GM12878 (cell line): ENCODE data around the gene ZNF777. TPM values are rescaled to one million over a fixed set of nuclear protein-coding genes. Genes with fewer than 3 reads are reported as not detected.

Experiments
- ATAC-seq: fragments of 200-7000 bp; cut with Tn5 transposase; 3 replicates; pipeline ENCODE4 v1.9.1; 2020; ENCODE audit warnings: mild to moderate bottlenecking, moderate library complexity
- BruUV-seq: library from RNA; stranded (reverse); fragments of 400-500 nt; replicated peaks from 2 replicates; lab custom pipeline; 2021; lab: Mats Ljungman, UMichigan
- CTCF ChIA-PET: fragments of 300-600 bp; sonication (Branson Sonifier 250); formaldehyde crosslinking; extraction: SDS; loops from one replicate; lab custom pipeline; 2021; ENCODE audit warnings: inconsistent platforms; lab: Yijun Ruan, JAX
- POLR2A ChIA-PET: fragments of 350-600 bp; formaldehyde crosslinking; extraction: SDS; loops from one replicate; lab custom pipeline; 2021; ENCODE audit warnings: inconsistent platforms; lab: Charles Lee
- RAD21 ChIA-PET: fragments of 300-600 bp; sonication (Branson Sonifier 250); formaldehyde crosslinking; loops from one replicate; lab custom pipeline; 2023; ENCODE audit warnings: antibody characterized with exemption; ENCODE audit not compliant: unreplicated experiment; lab: Charles Lee
- SMC1A ChIA-PET: fragments of 300-600 bp; sonication (Branson Sonifier 250); formaldehyde crosslinking; loops from one replicate; lab custom pipeline; 2023; ENCODE audit not compliant: unreplicated experiment, uncharacterized antibody; lab: Charles Lee
- DNase-seq: peaks from one replicate; pipeline ENCODE4 v3.0.0-alpha.2; 2011; ENCODE audit warnings: low read depth, low spot score
- FAIRE-seq: peaks from 3 replicates; lab custom pipeline; 2011; peaks lifted over from hg19 to GRCh38; lab: Jason Lieb, UNC
- H2AFZ ChIP-seq: 2 replicates; pipeline ENCODE4 v1.6.0; 2011; ENCODE audit warnings: low read depth, low read length, control low read depth; ENCODE audit not compliant: control insufficient read depth
- H3K27ac ChIP-seq: 2 replicates; pipeline ENCODE4 v1.5.1; 2011; ENCODE audit warnings: control low read depth; ENCODE audit not compliant: control insufficient read depth, insufficient read depth
- H3K27me3 ChIP-seq, 2 experiments: replicated peaks in 1 of 2; 2 replicates each; pipeline versions ENCODE4 v1.6.0 to v1.6.1; 2011; ENCODE audit warnings: low read length in 1 of 2; ENCODE audit not compliant: control insufficient read depth in 2 of 2, insufficient read depth in 2 of 2
- H3K36me3 ChIP-seq, 2 experiments: 2 replicates each; pipeline ENCODE4 v1.5.1; 2011; ENCODE audit warnings: low read length in 1 of 2; ENCODE audit not compliant: control insufficient read depth in 2 of 2, insufficient read depth in 2 of 2
- H3K4me1 ChIP-seq: 2 replicates; pipeline ENCODE4 v1.6.1; 2011; ENCODE audit warnings: mild to moderate bottlenecking, low read length, moderate library complexity, mixed read lengths; ENCODE audit not compliant: control insufficient read depth, insufficient read depth
- H3K4me2 ChIP-seq: 2 replicates; pipeline ENCODE4 v1.6.0; 2011; ENCODE audit warnings: control low read depth; ENCODE audit not compliant: control insufficient read depth, insufficient read depth
- H3K4me3 ChIP-seq: fragments of 200-600 bp; sonication (generic); 2 replicates; pipeline ENCODE4 v1.5.1; 2016
- H3K79me2 ChIP-seq: 2 replicates; pipeline ENCODE4 v1.6.0; 2011; ENCODE audit warnings: low read length; ENCODE audit not compliant: control insufficient read depth, insufficient read depth
- H3K9ac ChIP-seq: 2 replicates; pipeline ENCODE4 v1.8.0; 2011; ENCODE audit warnings: low read length, control low read depth, mixed read lengths; ENCODE audit not compliant: control insufficient read depth, insufficient read depth
- H3K9me3 ChIP-seq: replicated peaks from 3 replicates; pipeline ENCODE4 v1.5.1; 2011; ENCODE audit warnings: mild to moderate bottlenecking, low read length; ENCODE audit not compliant: control insufficient read depth, insufficient read depth
- H4K20me1 ChIP-seq: 2 replicates; pipeline ENCODE4 v1.6.0; 2011; ENCODE audit not compliant: control insufficient read depth, insufficient read depth
- BMI1 ChIP-seq: fragments of 450-650 bp; IDR thresholded peaks from 2 replicates; pipeline ENCODE4 v1.6.1; 2016; ENCODE audit warnings: mild to moderate bottlenecking, moderate library complexity, borderline replicate concordance
- CEBPB ChIP-seq, 2 experiments: fragments of 150-350 bp in 1 of 2; IDR thresholded peaks; 2 replicates each; pipeline ENCODE4 v1.6.1; 2012 to 2014; ENCODE audit warnings: low read depth in 2 of 2, low read length in 2 of 2, borderline replicate concordance in 1 of 2, inconsistent platforms in 1 of 2
- DPF2 ChIP-seq: fragments of 450-650 bp; IDR thresholded peaks from 2 replicates; pipeline ENCODE4 v1.6.1; 2017; ENCODE audit warnings: mild to moderate bottlenecking
- HDAC2 ChIP-seq: fragments of 200-600 bp; sonication (generic); IDR thresholded peaks from 2 replicates; pipeline ENCODE4 v1.6.1; 2017
- KDM1A ChIP-seq: fragments of 200-600 bp; sonication (generic); IDR thresholded peaks from 2 replicates; pipeline ENCODE4 v1.6.1; 2016; ENCODE audit warnings: borderline replicate concordance
- LARP7 ChIP-seq: fragments of 450-650 bp; IDR thresholded peaks from 2 replicates; pipeline ENCODE4 v1.6.1; 2017; ENCODE audit warnings: mild to moderate bottlenecking
- PAX5 ChIP-seq: IDR thresholded peaks from 2 replicates; pipeline ENCODE4 v1.6.1; 2011; ENCODE audit warnings: low read depth, low read length, borderline replicate concordance
- POU2F2 ChIP-seq: IDR thresholded peaks from 3 replicates; pipeline ENCODE4 v1.6.1; 2011; ENCODE audit warnings: low read depth, mild to moderate bottlenecking, low read length, borderline replicate concordance
- SIX5 ChIP-seq: IDR thresholded peaks from 2 replicates; pipeline ENCODE4 v1.6.1; 2011; ENCODE audit warnings: mild to moderate bottlenecking, low read depth, low read length, moderate library complexity; ENCODE audit not compliant: severe bottlenecking
- SMARCA5 ChIP-seq: fragments of 450-650 bp; IDR thresholded peaks from 2 replicates; pipeline ENCODE4 v1.6.1; 2017; ENCODE audit warnings: mild to moderate bottlenecking
- TCF12 ChIP-seq: IDR thresholded peaks from 2 replicates; pipeline ENCODE4 v1.6.1; 2011; ENCODE audit warnings: low read depth, mild to moderate bottlenecking, low read length
- ZNF207 ChIP-seq: fragments of 450-650 bp; IDR thresholded peaks from 2 replicates; pipeline ENCODE4 v1.6.1; 2014; ENCODE audit warnings: antibody characterized with exemption, mild to moderate bottlenecking, borderline replicate concordance
- ZZZ3 ChIP-seq: IDR thresholded peaks from 2 replicates; pipeline ENCODE4 v1.6.1; 2011; ENCODE audit warnings: low read depth; ENCODE audit not compliant: control insufficient read depth, insufficient read length
- WGBS: methylation state at CpG from one replicate; pipeline ENCODE4 v1.1.6; 2016; ENCODE audit warnings: low lambda C conversion rate; ENCODE audit not compliant: insufficient replicate concordance, insufficient coverage; ENCODE audit errors: missing lambda C conversion rate; 5-methylcytosine and 5-hydroxymethylcytosine counted together
- in situ Hi-C: fragments of 300-500 bp; cut with MboI; formaldehyde crosslinking; loops from 9 replicates; pipeline ENCODE4 v1.14.3; 2018; ENCODE audit warnings: mixed read lengths
- intact Hi-C: fragments of 100-400 bp; cut with micrococcal nuclease; formaldehyde crosslinking; loops from one replicate; pipeline ENCODE4 v1.14.2; 2022; ENCODE audit not compliant: unreplicated experiment
- polyA plus RNA-seq, 11 experiments: library from polyadenylated mRNA; depleted of rRNA in 4 of 11; unstranded in 6 of 11; stranded (reverse) in 5 of 11; fragments of >200 nt; fragmentation: Nextera tagmentation in 4 of 11; fragmentation: Illumina TruSeq in 1 of 11; extraction: Ambion mirVana in 4 of 11; extraction: Trizol in 1 of 11; gene quantifications; 1 replicate in 1 of 11; 2 replicates in 10 of 11; pipeline versions ENCODE4 v1.2.1 to v1.2.3, GENCODE V29; 2011 to 2016; ENCODE audit warnings: inconsistent platforms in 2 of 11, missing spikeins in 2 of 11, low read depth in 1 of 11
- total RNA-seq, 4 experiments: library from RNA; depleted of rRNA in 3 of 4; stranded (reverse); fragments of >200 nt in 3 of 4; fragmentation: Illumina TruSeq in 1 of 4; extraction: Trizol in 1 of 4; gene quantifications; 2 replicates each; pipeline versions ENCODE4 v1.2.1 to v1.2.3, GENCODE V29; 2013 to 2021

The ZNF777 gene
- total and polyA plus RNA-seq, 10 of the 15 experiments (the other 5 are each of a cell fraction or from before 2014, with no cell fraction given): 0.03 to 16.0 (median 3.7) TPM

- TF ChIP-seq ZNF207 (no peak), LARP7 (no peak), ZZZ3 (no peak), TCF12 (no peak), CEBPB (IDR thresholded peaks at IDR 0.05; ENCODE audit: borderline replicate concordance in 1 of 2, low read depth in 2 of 2, low read length in 2 of 2) (no peak), BMI1 (no peak), KDM1A (no peak), HDAC2 (no peak)
Observed at GRCh38 chr7:149476791-149477190, 15.9 kb upstream of the ZNF777 start (continued).

DNA sequence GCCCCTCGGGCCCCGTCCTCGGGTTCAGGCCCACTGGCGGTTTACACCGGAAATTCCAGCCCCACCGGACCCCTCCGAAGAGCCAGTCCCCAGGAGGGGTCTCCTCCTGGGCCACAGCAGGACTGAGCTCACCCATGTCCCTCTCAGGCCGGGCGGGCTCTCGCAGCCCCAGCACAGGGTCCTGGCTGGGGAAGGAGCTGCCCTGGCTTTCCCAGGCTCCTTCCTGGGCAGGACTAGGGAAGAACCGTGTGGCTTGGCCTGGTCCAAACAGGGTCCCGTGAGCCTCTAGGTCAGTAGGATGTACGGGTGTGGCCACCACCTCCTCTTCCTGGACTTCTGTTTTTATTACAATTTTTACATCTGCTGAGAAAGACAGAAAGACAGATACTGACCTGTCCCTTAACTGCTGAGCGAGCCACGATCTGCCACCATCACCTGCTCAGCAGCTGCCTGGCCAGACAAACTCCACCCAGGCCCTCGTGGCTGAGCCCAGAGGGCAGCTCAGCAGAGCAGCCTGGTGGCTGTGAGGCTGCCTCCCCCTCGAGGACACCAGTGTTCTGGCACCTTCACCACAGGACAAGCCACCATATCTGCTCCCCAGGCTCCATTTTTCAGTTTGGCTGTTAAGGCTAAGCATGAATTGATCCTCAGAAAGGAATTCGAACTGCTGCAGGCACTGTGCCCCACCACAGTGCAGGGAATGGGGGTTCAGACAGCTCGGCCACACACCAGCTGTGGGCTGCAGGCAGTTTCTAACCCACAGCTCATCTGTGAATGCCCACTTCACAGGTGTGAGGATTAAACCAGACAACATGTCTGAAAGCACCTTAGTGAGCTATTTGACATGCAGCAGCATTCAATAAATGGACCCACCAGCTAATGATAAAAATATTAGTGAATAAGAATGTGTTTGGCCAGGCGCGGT, 14.5 kb upstream of the ZNF777 start:
- no peak overlapping the region for H3K4me2 ChIP-seq
- in situ Hi-C loops: no loop called here
- ChIA-PET RAD21 (no interaction called here), SMC1A (no interaction called here), CTCF (interaction anchor here (0.6 to 1.5 kb wide), 2 partner anchors 53 to 83 kb away, joined by 3 read pairs; no protein-coding TSS in a partner anchor), POLR2A (interaction anchor here (0.6 kb wide), 1 partner anchor 60 kb away, joined by 5 read pairs; no protein-coding TSS in a partner anchor)
- peaks cover 4 to 26% of the 10 kb centered on the region in 2 experiments; a peak in 3 of 4 replicates for H3K36me3 ChIP-seq
- no peaks in the 10 kb centered on the region for H4K20me1 ChIP-seq
- no peaks in the 10 kb centered on the region for H3K27me3 ChIP-seq
- 97% methylated on average over 21 of the region's 21 CpGs for WGBS
- intact Hi-C loops: no loop called here
- H3K79me2 ChIP-seq: no peaks in the 10 kb centered on the region
- no peak overlapping the region for H2AFZ ChIP-seq
- no peak overlapping the region for H3K9ac ChIP-seq
- no peak overlapping the region for H3K27ac ChIP-seq
- DNase-seq (no peak), ATAC-seq (no peak; the same call in 2 of the 3 replicates), FAIRE-seq (no peak)
- H3K4me3 ChIP-seq: no peak overlapping the region
- H3K9me3 ChIP-seq: no peaks in the 10 kb centered on the region; the same call in 2 of the 3 replicates
- H3K4me1 ChIP-seq: no peaks in the 10 kb centered on the region
- no TSS peak for BruUV-seq
- TF ChIP-seq PAX5 (no peak), SIX5 (no peak), POU2F2 (no peak), SMARCA5 (no peak), DPF2 (no peak), ZNF207 (no peak)
